Astrocyte (in vitro differentiated cells and primary cell): ENCODE data around the gene CDH13. TPM values are rescaled to one million over a fixed set of nuclear protein-coding genes. Genes with fewer than 3 reads are reported as not detected.

Experiments
- DNase-seq: peaks from one replicate; pipeline ENCODE4 v3.0.0-alpha.2; 2010; ENCODE audit warnings: low read depth
- FAIRE-seq: peaks from 2 replicates; lab custom pipeline; 2011; peaks lifted over from hg19 to GRCh38; lab: Jason Lieb, UNC
- H2AFZ ChIP-seq: 2 replicates; pipeline ENCODE4 v1.6.0; 2012; ENCODE audit warnings: low read depth, low read length, inconsistent platforms
- H3K27ac ChIP-seq: 2 replicates; pipeline ENCODE4 v1.5.1; 2011; ENCODE audit warnings: low read depth, low read length, inconsistent platforms
- H3K27me3 ChIP-seq: 2 replicates; pipeline ENCODE4 v1.6.0; 2011; ENCODE audit warnings: low read length, inconsistent platforms; ENCODE audit not compliant: insufficient read depth
- H3K36me3 ChIP-seq: 2 replicates; pipeline ENCODE4 v1.5.1; 2011; ENCODE audit warnings: low read length, inconsistent platforms; ENCODE audit not compliant: insufficient read depth
- H3K4me1 ChIP-seq: 2 replicates; pipeline ENCODE4 v1.5.1; 2011; ENCODE audit warnings: low read length, inconsistent platforms; ENCODE audit not compliant: insufficient read depth
- H3K4me2 ChIP-seq: 2 replicates; pipeline ENCODE4 v1.6.0; 2012; ENCODE audit warnings: low read length, inconsistent platforms
- H3K4me3 ChIP-seq: 2 replicates; pipeline ENCODE4 v1.5.1; 2011; ENCODE audit warnings: low read depth, mild to moderate bottlenecking, low read length, inconsistent platforms; ENCODE audit not compliant: insufficient read depth
- H3K79me2 ChIP-seq: 2 replicates; pipeline ENCODE4 v1.6.0; 2012; ENCODE audit warnings: mild to moderate bottlenecking, low read length, inconsistent platforms; ENCODE audit not compliant: insufficient read depth
- H3K9ac ChIP-seq: 2 replicates; pipeline ENCODE4 v1.6.0; 2012; ENCODE audit warnings: mild to moderate bottlenecking, low read length, inconsistent platforms
- H3K9me3 ChIP-seq: 2 replicates; pipeline ENCODE4 v1.5.1; 2012; ENCODE audit warnings: low read depth, mild to moderate bottlenecking, low read length, inconsistent platforms; ENCODE audit not compliant: insufficient read depth
- H4K20me1 ChIP-seq: 2 replicates; pipeline ENCODE4 v1.6.0; 2012; ENCODE audit warnings: low read length, inconsistent platforms; ENCODE audit not compliant: insufficient read depth
- H3K27ac Mint-ChIP-seq: one replicate; pipeline ENCODE4 v1.8.0; 2021; ENCODE audit warnings: mild to moderate bottlenecking, mixed read lengths; ENCODE audit not compliant: unreplicated experiment
- H3K27me3 Mint-ChIP-seq: one replicate; pipeline ENCODE4 v1.8.0; 2021; ENCODE audit warnings: low read depth, mixed read lengths; ENCODE audit not compliant: unreplicated experiment
- H3K36me3 Mint-ChIP-seq: one replicate; pipeline ENCODE4 v1.8.0; 2021; ENCODE audit warnings: low read depth, mixed read lengths; ENCODE audit not compliant: unreplicated experiment
- H3K4me1 Mint-ChIP-seq: one replicate; pipeline ENCODE4 v1.8.0; 2021; ENCODE audit warnings: low read depth, mixed read lengths; ENCODE audit not compliant: unreplicated experiment
- H3K4me3 Mint-ChIP-seq: one replicate; pipeline ENCODE4 v1.8.0; 2021; ENCODE audit warnings: mild to moderate bottlenecking, moderate library complexity, mixed read lengths; ENCODE audit not compliant: unreplicated experiment
- H3K9me3 Mint-ChIP-seq: one replicate; pipeline ENCODE4 v1.8.0; 2021; ENCODE audit warnings: mild to moderate bottlenecking, mixed read lengths; ENCODE audit not compliant: unreplicated experiment
- EZH2 ChIP-seq: IDR thresholded peaks from 2 replicates; pipeline ENCODE4 v1.6.1; 2012; ENCODE audit warnings: mild to moderate bottlenecking, low read length, inconsistent platforms; ENCODE audit not compliant: insufficient read depth
- total RNA-seq: library from RNA; stranded (reverse); gene quantifications from 2 replicates; pipeline ENCODE4 v1.2.1, GENCODE V29; 2021
- TF ChIP-seq, protein P1 (sequence below): IDR thresholded peaks from 2 replicates; pipeline ENCODE4 v1.5.1; 2011; ENCODE audit warnings: low read depth, mild to moderate bottlenecking, inconsistent platforms, low read length, moderate library complexity; ENCODE audit not compliant: insufficient read depth

Gene CDH13
- total RNA-seq, 1 donor from 2014 or later: 41.7 TPM

DNA sequence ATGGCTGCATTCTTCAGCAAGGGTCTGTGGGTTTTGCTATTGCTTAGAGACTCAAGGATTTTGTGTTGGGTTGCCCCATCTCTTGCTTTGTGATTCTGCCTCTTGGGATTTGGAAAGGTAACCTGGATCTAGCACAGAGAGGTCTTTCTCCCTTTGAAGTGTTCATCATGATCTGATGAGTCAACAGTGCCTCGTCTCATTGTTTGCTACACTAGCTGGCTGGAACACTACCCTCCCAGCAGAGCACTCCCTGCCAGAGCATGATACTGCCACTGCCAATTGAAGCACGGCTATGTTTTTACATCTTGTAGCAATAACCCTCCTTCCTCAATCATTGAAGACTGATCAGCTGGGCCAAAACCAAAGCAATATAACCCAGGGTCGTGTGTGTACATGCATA, 361.0 kb downstream of the CDH13 start:
- Mint-ChIP-seq H3K27ac (no peak overlapping the region), H3K9me3 (peaks cover 3% of the 10 kb centered on the region), H3K36me3 (no peaks in the 10 kb centered on the region), H3K4me1 (peaks cover 19% of the 10 kb centered on the region), H3K27me3 (peaks cover 4% of the 10 kb centered on the region), H3K4me3 (no peak overlapping the region)
- Histone ChIP-seq H3K27ac (no peak overlapping the region), H3K36me3 (no peaks in the 10 kb centered on the region), H3K9me3 (no peaks in the 10 kb centered on the region), H3K4me3 (no peak overlapping the region), H3K27me3 (no peaks in the 10 kb centered on the region), H3K4me2 (no peak overlapping the region), H3K79me2 (no peaks in the 10 kb centered on the region), H3K4me1 (peaks cover 9% of the 10 kb centered on the region), H3K9ac (no peak overlapping the region), H2AFZ (no peak overlapping the region), H4K20me1 (no peaks in the 10 kb centered on the region)
- DNase-seq: no peak
- no peak for FAIRE-seq
- TF ChIP-seq EZH2: no peak
- TF ChIP-seq, protein P1, sequence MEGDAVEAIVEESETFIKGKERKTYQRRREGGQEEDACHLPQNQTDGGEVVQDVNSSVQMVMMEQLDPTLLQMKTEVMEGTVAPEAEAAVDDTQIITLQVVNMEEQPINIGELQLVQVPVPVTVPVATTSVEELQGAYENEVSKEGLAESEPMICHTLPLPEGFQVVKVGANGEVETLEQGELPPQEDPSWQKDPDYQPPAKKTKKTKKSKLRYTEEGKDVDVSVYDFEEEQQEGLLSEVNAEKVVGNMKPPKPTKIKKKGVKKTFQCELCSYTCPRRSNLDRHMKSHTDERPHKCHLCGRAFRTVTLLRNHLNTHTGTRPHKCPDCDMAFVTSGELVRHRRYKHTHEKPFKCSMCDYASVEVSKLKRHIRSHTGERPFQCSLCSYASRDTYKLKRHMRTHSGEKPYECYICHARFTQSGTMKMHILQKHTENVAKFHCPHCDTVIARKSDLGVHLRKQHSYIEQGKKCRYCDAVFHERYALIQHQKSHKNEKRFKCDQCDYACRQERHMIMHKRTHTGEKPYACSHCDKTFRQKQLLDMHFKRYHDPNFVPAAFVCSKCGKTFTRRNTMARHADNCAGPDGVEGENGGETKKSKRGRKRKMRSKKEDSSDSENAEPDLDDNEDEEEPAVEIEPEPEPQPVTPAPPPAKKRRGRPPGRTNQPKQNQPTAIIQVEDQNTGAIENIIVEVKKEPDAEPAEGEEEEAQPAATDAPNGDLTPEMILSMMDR: no peak

- no peak overlapping the region for H3K4me3 ChIP-seq
- H3K9ac ChIP-seq: no peak overlapping the region
- no peaks in the 10 kb centered on the region for H3K79me2 ChIP-seq
- H3K9me3 ChIP-seq: no peaks in the 10 kb centered on the region
- Mint-ChIP-seq H3K27me3 (no peaks in the 10 kb centered on the region), H3K4me3 (no peak overlapping the region), H3K9me3 (peaks cover 3% of the 10 kb centered on the region), H3K4me1 (peaks cover 13% of the 10 kb centered on the region), H3K36me3 (no peaks in the 10 kb centered on the region), H3K27ac (peak overlapping the region; percentile 0)
- no peak overlapping the region for H2AFZ ChIP-seq
- H3K36me3 ChIP-seq: no peaks in the 10 kb centered on the region
- peaks cover 12% of the 10 kb centered on the region for H3K4me1 ChIP-seq
- FAIRE-seq: peak; percentile 26
- DNase-seq: peak; percentile 74
- H4K20me1 ChIP-seq: no peaks in the 10 kb centered on the region
- peak overlapping the region; percentile 13 for H3K27ac ChIP-seq
- H3K4me2 ChIP-seq: peak overlapping the region; percentile 46
- no peak for TF ChIP-seq EZH2
- TF ChIP-seq, protein P1: no peak
- H3K27me3 ChIP-seq: no peaks in the 10 kb centered on the region
Measured at GRCh38 chr16:82990155-82990554, 363.4 kb downstream of the CDH13 start.

DNA sequence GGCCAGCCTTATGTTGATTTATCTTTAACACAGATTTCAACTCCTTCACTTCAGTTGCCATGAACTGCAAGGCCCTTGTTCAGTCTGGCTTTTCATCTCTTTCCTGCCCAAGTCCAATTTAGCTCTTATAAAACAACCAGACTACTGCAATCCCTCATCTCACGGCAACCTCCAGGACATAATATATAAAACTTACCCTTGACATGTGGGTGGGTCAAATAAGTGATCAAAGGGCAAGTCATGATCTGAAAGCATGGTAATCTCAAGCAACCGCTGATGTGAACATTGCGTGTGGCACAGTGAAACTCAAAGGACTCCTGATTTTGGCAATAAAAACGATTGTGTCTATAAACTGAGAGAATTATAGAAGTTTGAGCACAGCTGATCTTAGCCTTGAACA, 364.6 kb downstream of the CDH13 start:
- Histone ChIP-seq H3K36me3 (no peaks in the 10 kb centered on the region), H2AFZ (no peak overlapping the region), H3K27me3 (no peaks in the 10 kb centered on the region), H4K20me1 (no peaks in the 10 kb centered on the region), H3K79me2 (no peaks in the 10 kb centered on the region), H3K4me3 (no peak overlapping the region), H3K9ac (no peak overlapping the region), H3K4me2 (no peak overlapping the region), H3K27ac (no peak overlapping the region), H3K9me3 (no peaks in the 10 kb centered on the region), H3K4me1 (peaks cover 22% of the 10 kb centered on the region)
- Mint-ChIP-seq H3K4me1 (peaks cover 13% of the 10 kb centered on the region), H3K4me3 (no peak overlapping the region), H3K27ac (no peak overlapping the region), H3K27me3 (no peaks in the 10 kb centered on the region), H3K36me3 (no peaks in the 10 kb centered on the region), H3K9me3 (no peaks in the 10 kb centered on the region)
- TF ChIP-seq, protein P1: no peak
- TF ChIP-seq EZH2: no peak
- DNase-seq (no peak), FAIRE-seq (no peak)
